ENCODE data around the gene FLYWCH1. TPM values are rescaled to one million over a fixed set of nuclear protein-coding genes. Genes with fewer than 3 reads are reported as not detected.

Gene FLYWCH1, protein sequence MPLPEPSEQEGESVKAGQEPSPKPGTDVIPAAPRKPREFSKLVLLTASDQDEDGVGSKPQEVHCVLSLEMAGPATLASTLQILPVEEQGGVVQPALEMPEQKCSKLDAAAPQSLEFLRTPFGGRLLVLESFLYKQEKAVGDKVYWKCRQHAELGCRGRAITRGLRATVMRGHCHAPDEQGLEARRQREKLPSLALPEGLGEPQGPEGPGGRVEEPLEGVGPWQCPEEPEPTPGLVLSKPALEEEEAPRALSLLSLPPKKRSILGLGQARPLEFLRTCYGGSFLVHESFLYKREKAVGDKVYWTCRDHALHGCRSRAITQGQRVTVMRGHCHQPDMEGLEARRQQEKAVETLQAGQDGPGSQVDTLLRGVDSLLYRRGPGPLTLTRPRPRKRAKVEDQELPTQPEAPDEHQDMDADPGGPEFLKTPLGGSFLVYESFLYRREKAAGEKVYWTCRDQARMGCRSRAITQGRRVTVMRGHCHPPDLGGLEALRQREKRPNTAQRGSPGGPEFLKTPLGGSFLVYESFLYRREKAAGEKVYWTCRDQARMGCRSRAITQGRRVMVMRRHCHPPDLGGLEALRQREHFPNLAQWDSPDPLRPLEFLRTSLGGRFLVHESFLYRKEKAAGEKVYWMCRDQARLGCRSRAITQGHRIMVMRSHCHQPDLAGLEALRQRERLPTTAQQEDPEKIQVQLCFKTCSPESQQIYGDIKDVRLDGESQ
- total RNA-seq: 28.3 TPM

DNA sequence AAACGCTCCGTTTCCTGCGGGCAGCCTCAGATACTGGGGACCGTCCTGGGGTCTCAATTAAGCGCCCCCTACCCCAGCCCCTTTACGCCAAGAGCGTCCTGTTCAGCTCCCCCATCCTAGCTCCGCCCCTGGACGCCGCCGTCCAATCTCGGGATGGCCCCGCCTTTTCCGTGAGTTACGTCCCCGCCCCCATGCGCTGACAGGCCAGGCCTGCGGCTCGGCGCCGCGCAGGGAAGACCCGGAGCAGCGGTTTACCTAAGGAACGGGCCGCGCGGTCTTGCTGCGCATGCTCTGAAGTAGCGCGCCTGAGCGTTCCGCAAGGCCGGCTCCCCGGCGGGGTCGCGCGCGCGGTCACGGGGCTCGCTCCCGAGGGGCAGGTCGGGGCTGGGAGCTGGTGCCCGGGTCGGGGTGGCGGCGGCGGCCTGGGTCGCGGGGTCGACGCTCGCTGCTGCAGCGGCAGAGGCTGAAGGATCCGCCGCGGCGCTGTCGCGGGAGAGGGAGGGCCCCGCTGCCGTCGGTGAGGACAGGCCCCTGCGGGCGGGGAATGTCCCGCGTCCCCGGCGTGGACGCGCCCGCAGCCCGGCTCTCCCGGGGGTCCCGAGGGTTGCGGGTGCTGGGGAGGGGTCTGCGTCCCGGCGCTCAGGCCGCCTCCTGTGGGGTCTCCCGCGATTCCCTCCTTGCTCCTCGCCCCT, at the start of gene FLYWCH1:
Gene FLYWCH1 (plus strand): TSS at position 294 of the 692 bp plus-strand sequence. CDS start 17,755 bp downstream, outside the sequence.
- peak; percentile 96 to 98 (median 97) for DNase-seq (ENCODE audit: low read depth in 2 of 3, low spot score in 2 of 3)

DNA sequence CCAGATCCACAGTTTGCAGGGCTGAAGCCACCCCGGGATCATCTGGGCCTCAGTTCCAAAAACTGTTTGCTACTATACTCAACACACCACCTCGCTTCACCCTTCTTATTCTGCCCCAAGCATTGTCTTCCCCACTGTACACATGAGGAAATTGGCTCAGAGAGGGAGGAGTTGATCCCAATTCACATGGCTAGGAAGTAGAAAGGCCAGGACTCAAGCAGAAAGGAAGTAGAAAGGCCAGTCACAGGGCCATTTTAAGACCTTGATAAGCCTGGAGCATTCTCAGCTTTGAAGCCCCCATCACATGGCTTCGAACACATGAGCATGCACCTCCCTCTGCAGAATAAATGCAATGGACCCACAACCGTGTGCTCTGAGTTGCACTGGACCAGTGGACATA, 46.1 kb upstream of the FLYWCH1 start:
- no peak for DNase-seq (ENCODE audit: low read depth in 2 of 3, low spot score in 2 of 3)

DNA sequence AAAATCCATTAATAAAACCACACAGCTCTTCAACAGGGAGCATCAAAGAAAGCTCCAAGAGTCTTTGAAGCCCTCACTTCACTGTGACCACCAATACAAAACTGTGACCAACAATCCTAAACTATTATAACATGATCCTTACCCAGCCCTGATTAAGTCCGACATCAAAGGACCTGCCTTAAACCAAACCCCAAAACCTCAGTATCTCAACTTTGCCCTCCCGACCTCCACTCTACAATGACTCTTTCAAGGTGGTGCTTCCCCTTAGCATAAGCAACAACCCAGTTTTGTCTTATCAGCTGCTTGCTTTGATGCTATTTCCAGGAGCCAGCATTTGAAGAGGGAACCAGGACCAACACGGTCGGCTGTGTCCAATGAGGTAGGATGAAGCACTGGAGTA, 45.3 kb upstream of the FLYWCH1 start:
- no peak for DNase-seq (ENCODE audit: low read depth in 2 of 3, low spot score in 2 of 3)

DNA sequence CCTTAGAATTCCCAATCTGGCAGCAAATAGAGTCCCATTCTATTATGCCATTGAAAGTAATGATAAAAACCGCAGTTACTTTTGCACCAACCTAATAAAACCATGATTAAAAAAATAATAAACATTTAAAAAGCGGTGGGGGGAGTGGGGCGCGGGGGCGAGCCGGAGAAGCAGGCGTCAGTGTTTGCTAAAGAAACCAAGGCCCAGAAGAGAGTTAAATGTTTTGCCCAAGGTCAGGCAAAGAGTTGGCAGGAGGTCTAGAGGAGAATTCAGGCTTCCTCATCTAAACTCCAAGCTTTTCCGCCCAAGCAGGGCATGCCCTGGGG, 44.1 kb upstream of the FLYWCH1 start:
- DNase-seq (ENCODE audit: low read depth in 2 of 3, low spot score in 2 of 3): no peak

DNA sequence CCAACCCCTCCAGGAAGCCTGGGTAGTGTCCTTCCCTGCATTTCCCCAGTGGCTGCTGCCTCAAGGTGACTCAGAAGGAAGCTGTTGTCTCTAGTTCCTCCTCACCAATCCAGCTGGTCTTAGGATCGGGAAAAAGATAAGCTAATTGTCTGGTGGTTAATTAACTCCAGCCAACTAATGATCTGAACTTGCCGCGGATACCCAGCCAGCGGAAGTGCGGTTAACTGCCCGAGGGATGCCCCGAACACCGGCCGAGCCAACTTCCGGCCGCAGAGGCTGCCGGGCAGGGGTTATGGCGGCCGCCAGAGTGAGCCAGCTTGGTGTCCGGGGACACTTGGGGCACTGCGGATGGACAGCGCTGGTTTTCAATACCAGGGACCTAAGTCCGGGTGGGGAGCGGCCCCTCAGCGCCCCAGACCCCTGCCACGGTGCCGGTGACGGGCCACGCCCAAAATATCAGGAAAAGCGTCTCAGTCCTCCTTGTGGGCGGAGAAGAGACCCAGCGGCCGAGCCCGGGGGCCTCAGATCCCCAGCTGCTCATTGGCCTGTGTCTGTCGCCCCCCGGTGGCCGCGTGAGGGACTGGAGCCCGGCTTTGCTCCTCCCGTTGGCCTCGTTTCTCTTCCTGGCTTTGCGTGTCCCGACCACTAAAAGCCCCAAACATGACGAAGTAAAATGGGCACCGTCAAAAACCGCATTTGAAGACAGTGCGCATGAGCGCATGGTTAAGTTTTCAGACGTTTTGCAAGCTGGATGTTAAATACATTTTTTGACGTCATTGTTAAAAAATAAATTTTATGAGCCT, 43.5 kb upstream of the FLYWCH1 start:
- peak; percentile 91 to 98 (median 98) for DNase-seq (ENCODE audit: low read depth in 2 of 3, low spot score in 2 of 3)

DNA sequence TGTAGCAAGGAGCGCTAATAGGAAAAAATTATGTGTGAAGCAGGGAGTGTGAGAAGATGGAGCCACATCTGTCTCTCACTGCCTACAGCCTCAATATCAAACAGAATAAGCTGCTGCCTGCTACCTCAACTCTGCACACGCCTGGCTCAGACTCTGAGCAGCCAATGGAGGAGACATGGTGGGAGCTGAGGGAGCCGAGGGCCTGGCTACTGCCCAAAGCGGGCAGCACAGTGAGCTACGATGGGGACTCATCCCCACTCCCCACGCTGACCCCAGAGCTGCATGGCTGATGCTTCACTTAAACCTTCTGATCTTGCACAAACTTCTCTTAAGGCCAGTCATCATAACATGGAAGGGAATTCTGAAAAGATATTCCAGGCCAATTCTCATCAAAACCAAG, 39.8 kb upstream of the FLYWCH1 start:
- DNase-seq (ENCODE audit: low read depth in 2 of 3, low spot score in 2 of 3): no peak

DNA sequence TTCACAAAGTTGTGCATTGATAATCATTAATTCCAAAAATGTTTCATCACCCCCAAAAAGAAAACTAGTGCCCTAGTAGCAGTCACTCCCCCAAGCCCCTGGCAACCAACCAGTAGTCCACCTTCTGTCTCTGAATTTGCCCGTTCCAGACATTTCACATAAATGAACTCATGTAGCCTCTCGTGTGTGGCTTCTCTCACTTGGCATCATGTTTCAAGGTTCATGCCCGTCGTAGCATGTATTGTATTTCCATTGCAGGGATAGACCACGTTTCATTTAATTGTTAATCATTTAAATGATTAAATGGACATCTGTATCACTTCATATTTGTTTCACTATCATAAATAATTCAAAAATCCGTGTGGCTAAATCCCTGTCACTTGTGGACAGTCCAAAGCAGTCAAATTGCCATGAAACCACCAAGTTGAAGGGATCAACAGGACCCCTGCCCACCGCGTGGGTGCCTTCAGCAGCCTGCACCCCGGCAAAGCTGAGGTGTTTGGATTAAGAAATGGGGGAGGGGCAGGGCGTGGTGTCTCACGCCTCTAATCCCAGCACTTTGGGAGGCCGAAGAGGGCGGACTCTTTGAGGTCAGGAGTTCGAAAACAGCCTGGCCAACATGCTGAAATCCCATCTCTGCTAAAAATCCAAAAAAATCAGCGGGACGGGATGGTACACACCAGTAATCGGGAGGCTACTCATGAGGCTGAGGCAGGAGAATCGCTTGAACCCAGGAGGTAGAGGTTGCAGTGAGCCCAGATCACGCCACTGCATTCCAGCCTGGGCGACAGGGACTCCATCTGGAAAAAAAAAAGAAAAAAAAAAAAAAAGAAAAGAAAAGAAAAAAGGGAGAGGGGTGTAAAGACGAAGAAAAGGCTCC, 37.5 kb upstream of the FLYWCH1 start:
- no peak for DNase-seq (ENCODE audit: low read depth in 2 of 3, low spot score in 2 of 3)

DNA sequence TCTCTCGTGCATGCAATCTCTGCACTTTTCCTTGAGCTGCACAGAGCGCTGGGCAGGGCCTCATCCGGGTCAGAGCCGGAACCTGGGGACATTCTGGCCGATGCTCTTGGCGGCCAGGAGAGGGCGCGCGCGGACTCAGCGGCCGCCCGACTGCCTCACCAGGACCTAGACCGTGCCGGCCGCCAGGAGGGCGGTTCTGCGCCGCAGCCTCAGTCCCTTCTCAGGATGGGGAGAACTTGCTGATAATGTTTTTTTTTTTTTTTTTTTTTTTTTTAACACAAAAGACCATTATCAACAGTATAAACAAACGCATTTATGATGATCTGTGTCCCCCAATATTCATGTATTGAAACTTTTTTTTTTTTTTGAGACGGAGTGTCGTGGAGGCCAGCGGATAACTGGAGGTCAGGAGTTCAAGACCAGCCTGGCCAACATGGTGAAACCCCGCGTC, 36.8 kb upstream of the FLYWCH1 start:
- DNase-seq (ENCODE audit: low read depth in 2 of 3, low spot score in 2 of 3): peak; percentile 60 to 82 (median 75)

DNA sequence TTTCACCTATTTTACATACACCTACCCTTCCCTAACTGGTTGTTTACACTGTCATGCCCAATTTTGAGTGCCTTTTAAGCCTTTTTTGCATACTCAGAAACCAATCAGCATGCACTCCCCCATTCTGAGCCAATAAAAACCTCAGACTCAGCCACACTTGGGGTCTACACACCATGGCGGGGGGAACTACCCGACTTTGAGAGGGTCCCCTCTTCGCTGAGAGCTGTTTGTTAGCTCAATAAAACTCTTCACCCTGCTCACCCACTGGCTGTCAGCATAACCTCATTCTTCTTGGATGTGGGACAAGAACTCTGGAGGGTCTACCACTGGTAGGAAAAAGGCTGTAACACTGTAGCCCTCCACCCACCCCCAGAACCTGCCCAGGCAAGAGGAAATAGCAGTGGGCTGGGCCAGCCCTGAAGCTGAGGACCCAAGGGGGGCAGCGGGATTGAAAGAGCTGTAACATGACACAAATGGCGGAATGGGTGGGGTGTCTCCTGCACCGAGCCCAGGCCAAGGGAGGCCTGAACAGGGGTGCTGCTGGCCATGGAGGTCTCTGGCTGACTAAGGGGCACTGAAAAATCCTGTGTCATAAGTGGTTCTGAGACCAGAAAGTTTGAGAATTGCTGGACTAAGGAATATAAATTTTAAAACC, 31.8 kb upstream of the FLYWCH1 start:
- DNase-seq (ENCODE audit: low read depth in 2 of 3, low spot score in 2 of 3): no peak

DNA sequence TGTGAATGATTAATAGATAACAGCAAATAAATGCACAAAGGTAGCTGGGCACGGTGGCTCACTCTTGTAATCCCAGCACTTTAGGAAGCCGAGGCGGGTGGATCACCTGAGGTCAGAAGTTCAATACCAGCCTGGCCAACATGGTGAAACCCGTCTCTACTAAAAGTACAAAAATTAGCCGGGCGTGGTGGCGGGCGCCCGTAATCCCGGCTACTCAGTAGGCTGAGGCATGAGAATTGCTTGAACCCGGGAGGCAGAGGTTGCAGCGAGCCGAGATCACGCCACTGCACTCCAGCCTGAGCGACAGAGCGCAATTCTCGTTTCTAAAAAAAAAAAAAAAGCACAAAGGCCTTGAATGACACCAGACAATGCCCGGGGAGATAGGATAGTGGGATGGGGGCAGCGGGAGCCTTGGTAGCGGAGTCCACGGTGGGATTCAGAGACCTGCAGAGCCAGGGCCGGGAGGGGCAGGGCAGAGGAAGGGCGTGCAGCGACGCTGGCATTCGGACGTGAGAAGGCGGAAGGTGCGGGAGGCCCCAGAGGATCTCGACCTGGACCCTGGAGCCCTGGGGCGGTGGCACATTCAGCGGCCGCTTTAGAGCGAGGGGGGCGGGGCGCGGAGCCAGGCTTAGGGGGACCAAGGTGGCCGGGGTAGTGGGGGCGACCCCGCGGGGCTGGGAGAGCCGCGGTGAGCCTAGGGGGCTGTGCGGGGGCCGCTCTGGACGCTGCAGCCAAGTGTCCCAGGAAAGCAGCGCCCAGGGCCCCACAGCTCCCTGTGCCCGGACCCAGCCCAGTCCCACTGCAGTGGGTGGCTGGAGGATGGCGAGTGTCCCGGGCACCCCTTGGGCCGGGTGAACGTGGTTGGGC, 29.7 kb upstream of the FLYWCH1 start:
- DNase-seq (ENCODE audit: low read depth in 2 of 3, low spot score in 2 of 3): peak in 2 of 3 donors; percentile 35 to 41

DNA sequence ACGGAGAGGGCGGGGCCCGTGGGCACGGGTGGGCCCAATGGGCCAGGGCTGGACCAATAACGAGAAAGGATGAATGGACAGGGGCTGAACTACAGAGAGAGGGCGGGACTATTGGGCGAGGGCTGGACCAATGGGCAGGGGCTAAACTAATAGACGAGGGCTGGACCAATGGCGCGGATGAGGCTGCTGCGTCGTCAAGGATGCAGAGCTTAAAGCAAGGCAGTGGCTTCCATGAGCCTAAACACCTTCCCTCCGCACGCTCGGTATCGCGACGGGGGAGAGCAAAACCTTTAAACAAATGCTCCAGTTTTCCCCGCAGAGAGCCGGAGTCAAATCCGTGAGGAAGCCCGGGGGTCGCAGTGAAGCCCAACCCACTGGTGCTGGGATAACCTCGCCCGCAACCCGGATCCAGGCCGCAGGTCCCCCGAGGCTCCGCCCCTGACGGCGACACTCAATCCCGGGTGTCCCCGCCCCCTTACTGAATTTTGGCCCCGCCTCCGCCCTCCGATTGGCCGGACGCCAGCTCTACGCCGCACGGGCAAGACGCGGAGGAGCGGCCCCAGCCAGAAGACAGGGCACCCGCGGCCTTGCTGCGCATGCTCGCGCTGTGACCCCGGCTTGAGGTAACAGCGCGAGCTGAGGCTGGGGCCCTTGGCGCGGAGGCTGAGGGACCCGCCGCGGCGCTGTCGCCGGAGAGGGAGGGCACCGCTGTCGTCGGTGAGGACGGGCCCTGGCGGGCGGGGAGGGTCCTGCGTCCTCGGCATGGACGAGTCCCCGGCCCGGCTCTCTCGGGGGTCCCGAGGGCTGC, 28.9 kb upstream of the FLYWCH1 start, which contains the start of gene FLYWCH2:
Gene FLYWCH2 (plus strand): TSS at position 566 of the 808 bp plus-strand sequence. CDS start 13,235 bp downstream, outside the sequence.
- peak; percentile 99 to 100 (median 99) for DNase-seq (ENCODE audit: low read depth in 2 of 3, low spot score in 2 of 3)

DNA sequence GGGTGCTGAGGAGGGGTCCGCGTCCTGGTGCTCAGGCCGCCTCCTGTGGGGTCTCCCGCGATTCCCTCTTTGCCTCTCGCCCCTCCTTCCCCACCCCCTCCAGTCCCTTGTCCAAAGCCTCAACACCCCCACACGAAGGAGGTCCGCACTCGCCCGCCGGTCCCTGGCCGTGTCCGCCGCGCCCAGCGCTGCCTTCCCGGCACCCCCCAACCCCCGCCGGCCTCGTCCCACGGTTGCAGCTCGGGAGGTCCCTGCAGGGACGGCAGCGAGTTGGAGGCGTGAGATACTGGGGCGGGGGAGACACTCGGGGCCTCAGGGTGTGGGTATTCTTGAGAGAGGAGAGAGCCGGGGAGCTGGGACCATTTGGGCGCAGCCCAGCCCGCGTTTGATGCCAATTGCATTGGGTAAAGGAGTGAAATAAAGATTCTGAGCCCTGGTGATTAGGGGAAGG, 28.2 kb upstream of the FLYWCH1 start:
- DNase-seq (ENCODE audit: low read depth in 2 of 3, low spot score in 2 of 3): peak in 1 of 3 donors; percentile 32

DNA sequence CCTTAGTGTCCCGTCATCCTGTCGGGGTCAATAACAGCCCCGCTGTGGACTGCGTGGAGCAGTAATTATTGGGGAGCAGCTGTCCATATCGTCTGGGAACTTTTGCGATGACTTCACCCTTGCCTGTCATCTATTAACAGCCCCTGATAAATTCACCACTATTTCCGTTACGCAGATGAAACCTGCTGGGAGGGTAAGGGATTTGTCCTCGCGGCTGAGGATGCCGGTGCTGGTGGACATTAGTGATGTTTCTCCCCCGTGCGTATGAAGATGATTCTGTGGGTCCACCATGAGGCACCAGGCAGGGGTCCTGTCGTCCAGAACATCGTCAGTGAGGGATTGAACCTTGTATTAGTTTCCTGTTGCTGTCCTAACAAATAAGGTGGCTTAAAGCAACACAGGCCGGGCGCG, 27.7 kb upstream of the FLYWCH1 start:
- no peak for DNase-seq (ENCODE audit: low read depth in 2 of 3, low spot score in 2 of 3)

DNA sequence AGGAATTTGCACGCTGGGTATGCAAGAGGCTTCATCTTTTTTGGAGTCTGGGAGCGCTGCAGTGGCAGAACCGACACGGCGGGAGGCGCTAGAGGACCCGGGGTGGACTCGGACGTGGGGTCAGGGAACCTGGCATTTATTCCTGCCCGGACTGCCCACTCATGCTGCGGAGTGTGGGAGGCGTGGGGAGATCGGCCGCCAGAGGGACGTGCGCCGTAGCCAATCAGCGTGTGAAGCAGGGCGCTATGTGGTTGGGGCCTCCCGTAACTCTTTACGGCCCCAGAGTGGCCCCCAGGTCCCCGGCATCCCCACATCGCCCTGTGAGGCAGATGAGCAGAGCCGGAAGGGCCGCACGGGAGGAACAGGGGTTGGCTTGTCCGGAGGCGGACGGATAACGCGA, 17.5 kb upstream of the FLYWCH1 start:
- no peak for DNase-seq (ENCODE audit: low read depth in 2 of 3, low spot score in 2 of 3)

DNA sequence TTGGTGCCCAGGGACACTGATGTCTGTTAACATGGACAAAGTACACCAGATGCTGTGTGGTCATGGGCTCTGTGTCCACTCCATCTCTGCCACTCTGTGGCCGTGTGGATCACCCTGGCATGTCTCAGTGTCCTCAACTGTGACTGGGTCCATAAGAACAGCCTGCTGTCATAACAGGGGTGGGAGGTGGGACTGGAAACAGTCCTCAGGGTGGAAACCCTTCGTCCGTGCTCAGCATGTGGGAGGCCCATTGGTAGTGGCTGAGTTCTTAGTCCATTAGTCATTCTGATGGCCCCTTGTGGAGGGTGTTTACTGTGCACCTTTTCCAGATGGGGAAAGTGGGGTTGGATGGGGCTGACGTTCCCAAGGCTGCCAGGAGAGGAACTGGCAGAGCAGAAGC, 15.9 kb upstream of the FLYWCH1 start:
- DNase-seq (ENCODE audit: low read depth in 2 of 3, low spot score in 2 of 3): no peak

DNA sequence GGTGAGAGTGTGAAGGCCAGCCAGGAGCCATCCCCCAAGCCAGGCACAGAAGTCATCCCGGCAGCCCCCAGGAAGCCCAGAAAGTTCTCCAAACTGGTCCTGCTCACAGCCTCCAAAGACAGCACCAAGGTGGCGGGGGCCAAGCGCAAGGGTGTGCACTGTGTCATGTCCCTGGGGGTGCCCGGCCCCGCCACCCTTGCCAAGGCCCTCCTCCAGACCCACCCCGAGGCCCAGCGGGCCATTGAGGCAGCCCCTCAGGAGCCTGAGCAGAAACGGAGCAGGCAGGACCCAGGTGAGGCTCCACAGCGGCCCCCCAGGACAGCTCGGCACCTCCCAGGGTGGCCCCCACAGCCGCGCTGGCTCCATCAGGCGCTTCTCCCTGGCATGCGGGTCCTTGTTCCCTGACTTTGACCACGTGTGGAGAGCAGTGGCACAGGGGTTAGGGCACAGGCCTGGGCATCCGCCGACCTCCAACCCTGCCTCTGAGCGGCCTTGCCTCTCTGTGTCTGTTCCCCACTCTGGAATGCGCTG, 15.2 kb upstream of the FLYWCH1 start:
- DNase-seq (ENCODE audit: low read depth in 2 of 3, low spot score in 2 of 3): no peak

DNA sequence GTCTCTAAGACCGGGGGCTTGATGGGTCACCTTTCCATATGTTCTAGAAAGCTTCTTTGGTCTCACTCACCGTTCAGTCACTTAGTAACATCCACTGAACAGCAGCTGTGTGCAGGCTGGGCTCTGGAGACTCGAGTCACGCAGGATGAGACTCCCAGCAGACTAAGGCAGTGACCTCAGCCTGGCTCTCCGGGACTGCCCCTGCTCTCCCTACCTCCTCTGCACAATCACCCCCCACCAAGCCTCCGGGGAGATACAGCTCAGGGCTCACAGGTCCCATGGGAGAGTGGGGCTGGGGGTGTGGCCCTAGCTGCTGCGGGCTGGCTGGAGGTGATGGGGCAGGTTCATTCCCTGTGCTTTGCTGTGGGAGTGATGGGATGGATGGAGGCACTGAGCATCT, 14.6 kb upstream of the FLYWCH1 start:
- no peak for DNase-seq (ENCODE audit: low read depth in 2 of 3, low spot score in 2 of 3)

Data from hematopoietic multipotent progenitor cell (in vitro differentiated cells).